GM23338 (cell line): ENCODE data around the gene HNF4A. TPM values are rescaled to one million over a fixed set of nuclear protein-coding genes. Genes with fewer than 3 reads are reported as not detected.

Source experiments
- ATAC-seq: fragments of 200-7000 bp; cut with Tn5 transposase; 3 replicates; pipeline ENCODE4 v1.9.1; 2020
- DNase-seq: peaks from one replicate; pipeline ENCODE4 v3.0.0-alpha.2; 2015; ENCODE audit warnings: low spot score
- H2AFZ ChIP-seq: fragments of 200-600 bp; sonication (generic); 2 replicates; pipeline ENCODE4 v1.8.0; 2016; ENCODE audit warnings: antibody characterized with exemption, mild to moderate bottlenecking, moderate library complexity
- H3F3A ChIP-seq: fragments of 200-600 bp; sonication (generic); replicated peaks from 2 replicates; pipeline ENCODE4 v1.8.0; 2017; ENCODE audit warnings: antibody characterized with exemption, mixed run types, low read depth
- H3K27ac ChIP-seq: fragments of 200-600 bp; sonication (generic); 2 replicates; pipeline ENCODE4 v1.6.1; 2016; ENCODE audit warnings: low read depth
- H3K27me3 ChIP-seq: fragments of 200-600 bp; sonication (generic); 2 replicates; pipeline ENCODE4 v1.8.0; 2016; ENCODE audit warnings: mild to moderate bottlenecking, mixed run types, moderate library complexity; ENCODE audit not compliant: insufficient read depth
- H3K36me3 ChIP-seq: fragments of 200-600 bp; sonication (generic); 2 replicates; pipeline ENCODE4 v1.8.0; 2016; ENCODE audit warnings: mild to moderate bottlenecking; ENCODE audit not compliant: insufficient read depth
- H3K4me1 ChIP-seq: fragments of 200-600 bp; sonication (generic); 2 replicates; pipeline ENCODE4 v1.8.0; 2016; ENCODE audit warnings: mild to moderate bottlenecking, moderate library complexity; ENCODE audit not compliant: insufficient read depth
- H3K4me2 ChIP-seq: fragments of 200-600 bp; sonication (generic); 2 replicates; pipeline ENCODE4 v1.7.1; 2017; ENCODE audit warnings: mixed run types
- H3K4me3 ChIP-seq: fragments of 200-600 bp; sonication (generic); 2 replicates; pipeline ENCODE4 v1.6.1; 2016; ENCODE audit warnings: mixed run types
- H3K79me2 ChIP-seq: fragments of 200-600 bp; sonication (generic); replicated peaks from 2 replicates; pipeline ENCODE4 v1.8.0; 2017; ENCODE audit warnings: mild to moderate bottlenecking; ENCODE audit not compliant: insufficient read depth
- H3K9me2 ChIP-seq: fragments of 200-600 bp; sonication (generic); 2 replicates; pipeline ENCODE4 v1.8.0; 2017; ENCODE audit not compliant: insufficient read depth
- H4K20me1 ChIP-seq: fragments of 200-600 bp; sonication (generic); replicated peaks from 2 replicates; pipeline ENCODE4 v1.8.0; 2017; ENCODE audit warnings: mild to moderate bottlenecking; ENCODE audit not compliant: insufficient read depth
- H3K27ac Mint-ChIP-seq: 2 replicates; pipeline ENCODE4 v1.8.0; 2020; ENCODE audit warnings: inconsistent platforms, mild to moderate bottlenecking, moderate library complexity, mixed read lengths
- H3K27me3 Mint-ChIP-seq: 3 replicates; pipeline ENCODE4 v1.8.0; 2022; ENCODE audit warnings: low read depth, mild to moderate bottlenecking, moderate library complexity, mixed read lengths, inconsistent platforms; ENCODE audit not compliant: insufficient read depth, poor library complexity
- H3K36me3 Mint-ChIP-seq: 3 replicates; pipeline ENCODE4 v1.8.0; 2021; ENCODE audit warnings: low read depth, mild to moderate bottlenecking, inconsistent platforms, moderate library complexity, mixed read lengths
- H3K4me1 Mint-ChIP-seq: 3 replicates; pipeline ENCODE4 v1.8.0; 2020; ENCODE audit warnings: mild to moderate bottlenecking, inconsistent platforms, mixed read lengths
- H3K4me3 Mint-ChIP-seq: 3 replicates; pipeline ENCODE4 v1.8.0; 2021; ENCODE audit warnings: moderate library complexity, mild to moderate bottlenecking, inconsistent platforms, mixed read lengths
- H3K9me3 Mint-ChIP-seq: 3 replicates; pipeline ENCODE4 v1.8.0; 2020; ENCODE audit warnings: moderate library complexity, mild to moderate bottlenecking, inconsistent platforms, mixed read lengths
- CREB1 ChIP-seq: fragments of 250-450 bp; sonication (Bioruptor Pico); IDR thresholded peaks from 2 replicates; pipeline ENCODE4 v1.5.0; 2020; ENCODE audit warnings: low read depth, mild to moderate bottlenecking, moderate library complexity
- CTCF ChIP-seq, 2 experiments: fragments of 200-600 bp in 1 of 2; sonication (generic) in 1 of 2; conservative IDR thresholded peaks; 2 replicates each; pipeline versions ENCODE4 v1.5.1 to v1.6.1; 2016 to 2017; ENCODE audit warnings: antibody characterized with exemption in 2 of 2, low read depth in 2 of 2, mild to moderate bottlenecking in 2 of 2, moderate library complexity in 1 of 2
- EZH2 ChIP-seq: fragments of 200-600 bp; sonication (generic); IDR thresholded peaks from one replicate; pipeline ENCODE4 v1.8.0; 2017; ENCODE audit warnings: antibody characterized with exemption, mild to moderate bottlenecking, low read depth; ENCODE audit not compliant: unreplicated experiment
- EZH2phosphoT487 ChIP-seq: fragments of 200-600 bp; sonication (generic); IDR thresholded peaks from one replicate; pipeline ENCODE4 v1.8.1; 2018; ENCODE audit warnings: antibody characterized with exemption; ENCODE audit not compliant: unreplicated experiment
- POLR2AphosphoS5 ChIP-seq: IDR thresholded peaks from 2 replicates; pipeline ENCODE4 v1.6.1; 2016; ENCODE audit warnings: antibody characterized with exemption, low read depth
- REST ChIP-seq: IDR thresholded peaks from one replicate; pipeline ENCODE4 v1.6.1; 2018; ENCODE audit warnings: antibody characterized with exemption; ENCODE audit not compliant: unreplicated experiment
- ZNF331 ChIP-seq: fragments of 250-450 bp; sonication (Bioruptor Pico); IDR thresholded peaks from 2 replicates; pipeline ENCODE4 v1.5.0; 2020; ENCODE audit warnings: low read depth, mild to moderate bottlenecking, moderate library complexity
- ZNF462 ChIP-seq: fragments of 250-450 bp; sonication (Bioruptor Pico); IDR thresholded peaks from 2 replicates; pipeline ENCODE4 v1.5.0; 2020; ENCODE audit warnings: mild to moderate bottlenecking, moderate library complexity
- polyA plus RNA-seq: library from polyadenylated mRNA; unstranded; fragments of >200 nt; fragmentation: Nextera tagmentation; extraction: Ambion mirVana; gene quantifications from 2 replicates; pipeline ENCODE4 v1.2.1, GENCODE V29; 2016
- total RNA-seq: library from RNA; depleted of rRNA; stranded (reverse); fragments of >200 nt; shearing (Covaris generic); gene quantifications from 2 replicates; pipeline ENCODE4 v1.2.3, GENCODE V29; 2014

HNF4A gene
- total and polyA plus RNA-seq, 2 experiments from 2014 or later, result not detected

- TF ChIP-seq ZNF462 (CRISPR knock-in tag) (no peak), POLR2AphosphoS5 (no peak), CREB1 (CRISPR knock-in tag) (no peak)
Measured at GRCh38 chr20:44392776-44393607, 37.5 kb downstream of the HNF4A start (continued).

GRCh38 chr20:44393608-44394451 is 38.3 kb downstream of the HNF4A start:
- Histone ChIP-seq H3K36me3 (no peaks in the 10 kb centered on the region), H3K79me2 (no peaks in the 10 kb centered on the region), H4K20me1 (no peaks in the 10 kb centered on the region), H2AFZ (no peak overlapping the region), H3K4me2 (no peak overlapping the region), H3K4me3 (no peak overlapping the region), H3F3A (no peaks in the 10 kb centered on the region), H3K9me2 (no peaks in the 10 kb centered on the region), H3K27me3 (peaks cover 4% of the 10 kb centered on the region; the same call in 1 of the 2 replicates), H3K4me1 (no peaks in the 10 kb centered on the region; the same call in 1 of the 2 replicates), H3K27ac (no peak overlapping the region)
- H3K27me3 Mint-ChIP-seq, result peaks cover 8% of the 10 kb centered on the region
- ATAC-seq, result no peak
- DNase-seq, result no peak
- H3K36me3 Mint-ChIP-seq, result no peaks in the 10 kb centered on the region
- H3K4me1 Mint-ChIP-seq, result no peaks in the 10 kb centered on the region
- H3K27ac Mint-ChIP-seq, result no peak overlapping the region
- no peaks in the 10 kb centered on the region for H3K9me3 Mint-ChIP-seq
- TF ChIP-seq CTCF (conservative IDR thresholded peaks at IDR 0.05; ENCODE audit: low read depth in 2 of 2), result no peak
- TF ChIP-seq ZNF331 (CRISPR knock-in tag), result no peak
- no peak for TF ChIP-seq EZH2phosphoT487
- no peak for TF ChIP-seq REST
- TF ChIP-seq EZH2, result no peak
- no peak overlapping the region for H3K4me3 Mint-ChIP-seq
